Lower lobe of right lung (tissue), 2 donors: ENCODE data around the gene RAET1E. TPM values are rescaled to one million over a fixed set of nuclear protein-coding genes. Genes with fewer than 3 reads are reported as not detected.

ENCODE experiments used
- ATAC-seq, 2 donors: fragments of 200-7000 bp; cut with Tn5 transposase; one replicate each; pipeline ENCODE4 v1.9.1; 2020 to 2022; ENCODE audit warnings: mild to moderate bottlenecking in 2 of 2, moderate library complexity in 2 of 2
- DNase-seq: peaks from one replicate; pipeline ENCODE4 v3.0.0-alpha.2; 2020
- H3K27ac ChIP-seq: fragments of 200-600 bp; one replicate; pipeline ENCODE4 v1.8.0; 2022
- H3K27me3 ChIP-seq: fragments of 200-600 bp; one replicate; pipeline ENCODE4 v1.8.0; 2022; ENCODE audit warnings: low read depth
- H3K36me3 ChIP-seq: fragments of 200-600 bp; one replicate; pipeline ENCODE4 v1.8.0; 2022; ENCODE audit warnings: mild to moderate bottlenecking
- H3K4me1 ChIP-seq: fragments of 200-600 bp; one replicate; pipeline ENCODE4 v1.8.0; 2022
- H3K4me3 ChIP-seq: fragments of 200-600 bp; one replicate; pipeline ENCODE4 v1.8.0; 2022; ENCODE audit warnings: mild to moderate bottlenecking
- H3K9me3 ChIP-seq: fragments of 200-600 bp; one replicate; pipeline ENCODE4 v1.8.0; 2022
- intact Hi-C: fragments of 100-400 bp; cut with DNase I; formaldehyde crosslinking; loops from one replicate; pipeline ENCODE4 v1.11.0; 2022
- total RNA-seq: library from RNA; stranded (reverse); fragmentation: NEBNext Ultra II Directional; extraction: Animal tissue kit (Norgen Biotek cat#: 25700); gene quantifications from one replicate; pipeline ENCODE4 v1.2.1, GENCODE V29; 2021
- TF ChIP-seq, protein P1 (sequence below): fragments of 200-600 bp; IDR thresholded peaks from one replicate; pipeline ENCODE4 v1.8.0; 2022; ENCODE audit warnings: antibody characterized with exemption, mild to moderate bottlenecking
- donor health status: DM: no; HTN: yes; CAD: no; lungs with severe emphysema.

RAET1E gene
- total RNA-seq, 1 donor from 2014 or later = not detected

DNA sequence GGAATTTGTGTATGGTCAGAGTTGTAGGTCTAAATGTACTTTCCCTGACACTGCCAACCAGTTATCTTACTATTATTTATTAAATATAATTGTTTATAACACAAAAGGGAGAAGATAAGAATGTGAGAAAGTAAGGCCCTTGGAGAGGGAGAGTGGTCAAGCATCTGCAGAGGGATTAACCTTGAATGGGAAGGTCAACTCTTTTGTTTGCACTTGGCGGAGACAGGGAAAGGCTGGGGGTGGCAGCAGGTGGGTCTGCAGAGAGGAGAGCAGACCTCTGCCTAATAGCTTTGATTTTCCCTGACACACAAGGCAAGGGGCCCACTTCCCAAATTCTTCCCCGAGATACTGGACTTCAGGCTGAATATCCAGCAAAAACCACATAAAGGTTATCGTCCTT, 38.0 kb downstream of the RAET1E start:
- H3K27me3 ChIP-seq = no peaks in the 10 kb centered on the region
- peaks cover 42% of the 10 kb centered on the region for H3K4me1 ChIP-seq
- intact Hi-C loops = no loop called here
- no peaks in the 10 kb centered on the region for H3K9me3 ChIP-seq
- H3K36me3 ChIP-seq = no peaks in the 10 kb centered on the region
- H3K4me3 ChIP-seq = no peak overlapping the region
- DNase-seq (no peak), ATAC-seq (no peak)
- H3K27ac ChIP-seq = no peak overlapping the region
- TF ChIP-seq, protein P1, sequence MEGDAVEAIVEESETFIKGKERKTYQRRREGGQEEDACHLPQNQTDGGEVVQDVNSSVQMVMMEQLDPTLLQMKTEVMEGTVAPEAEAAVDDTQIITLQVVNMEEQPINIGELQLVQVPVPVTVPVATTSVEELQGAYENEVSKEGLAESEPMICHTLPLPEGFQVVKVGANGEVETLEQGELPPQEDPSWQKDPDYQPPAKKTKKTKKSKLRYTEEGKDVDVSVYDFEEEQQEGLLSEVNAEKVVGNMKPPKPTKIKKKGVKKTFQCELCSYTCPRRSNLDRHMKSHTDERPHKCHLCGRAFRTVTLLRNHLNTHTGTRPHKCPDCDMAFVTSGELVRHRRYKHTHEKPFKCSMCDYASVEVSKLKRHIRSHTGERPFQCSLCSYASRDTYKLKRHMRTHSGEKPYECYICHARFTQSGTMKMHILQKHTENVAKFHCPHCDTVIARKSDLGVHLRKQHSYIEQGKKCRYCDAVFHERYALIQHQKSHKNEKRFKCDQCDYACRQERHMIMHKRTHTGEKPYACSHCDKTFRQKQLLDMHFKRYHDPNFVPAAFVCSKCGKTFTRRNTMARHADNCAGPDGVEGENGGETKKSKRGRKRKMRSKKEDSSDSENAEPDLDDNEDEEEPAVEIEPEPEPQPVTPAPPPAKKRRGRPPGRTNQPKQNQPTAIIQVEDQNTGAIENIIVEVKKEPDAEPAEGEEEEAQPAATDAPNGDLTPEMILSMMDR = no peak

DNA sequence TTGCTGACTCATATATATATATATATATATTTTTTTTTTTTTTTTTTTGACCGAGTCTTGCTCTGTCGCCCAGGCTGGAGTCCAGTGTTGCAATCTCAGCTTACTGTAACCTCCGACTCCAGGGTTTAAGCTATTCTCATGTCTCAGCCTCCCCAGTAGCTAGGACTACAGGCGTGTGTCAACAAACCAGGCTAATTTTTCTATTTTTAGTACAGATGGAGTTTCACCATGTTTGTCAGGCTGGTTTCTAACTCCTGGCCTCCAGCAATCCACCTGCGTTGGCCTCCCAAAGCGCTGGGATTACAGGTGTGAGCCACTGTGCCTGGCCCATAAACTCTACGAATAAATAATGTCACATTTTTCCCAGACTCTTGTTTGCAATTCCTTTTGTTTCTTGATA, 38.5 kb downstream of the RAET1E start:
- intact Hi-C loops = no loop called here
- Histone ChIP-seq H3K4me3 (no peak overlapping the region), H3K4me1 (peaks cover 43% of the 10 kb centered on the region), H3K36me3 (no peaks in the 10 kb centered on the region), H3K9me3 (no peaks in the 10 kb centered on the region), H3K27me3 (no peaks in the 10 kb centered on the region), H3K27ac (no peak overlapping the region)
- DNase-seq (no peak), ATAC-seq (no peak)
- TF ChIP-seq, protein P1 = no peak

DNA sequence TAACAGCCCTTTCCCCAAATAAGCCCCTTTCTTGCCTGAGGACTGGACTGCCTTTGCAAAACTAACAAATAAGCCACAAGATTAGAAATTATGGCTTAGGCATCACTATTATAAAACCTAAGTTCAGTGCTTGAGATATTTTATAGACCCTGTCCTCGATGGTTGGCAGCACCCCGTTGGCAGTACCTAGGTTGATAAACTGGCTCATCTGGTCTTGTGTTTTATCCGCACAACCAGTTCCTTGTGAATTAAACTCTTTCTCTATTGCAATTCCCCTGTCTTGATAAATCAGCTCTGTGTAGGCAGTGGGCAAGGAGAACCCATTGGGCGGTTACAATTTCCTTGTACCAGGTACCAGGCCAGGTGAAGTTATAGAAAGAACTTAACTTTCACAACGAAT, 40.4 kb downstream of the RAET1E start:
- H3K27ac ChIP-seq = no peak overlapping the region
- H3K4me3 ChIP-seq = no peak overlapping the region
- TF ChIP-seq, protein P1 = no peak
- no peak for DNase-seq
- peaks cover 47% of the 10 kb centered on the region for H3K4me1 ChIP-seq
- H3K9me3 ChIP-seq = no peaks in the 10 kb centered on the region
- H3K36me3 ChIP-seq = no peaks in the 10 kb centered on the region
- intact Hi-C loops = no loop called here
- ATAC-seq = no peak
- H3K27me3 ChIP-seq = no peaks in the 10 kb centered on the region

DNA sequence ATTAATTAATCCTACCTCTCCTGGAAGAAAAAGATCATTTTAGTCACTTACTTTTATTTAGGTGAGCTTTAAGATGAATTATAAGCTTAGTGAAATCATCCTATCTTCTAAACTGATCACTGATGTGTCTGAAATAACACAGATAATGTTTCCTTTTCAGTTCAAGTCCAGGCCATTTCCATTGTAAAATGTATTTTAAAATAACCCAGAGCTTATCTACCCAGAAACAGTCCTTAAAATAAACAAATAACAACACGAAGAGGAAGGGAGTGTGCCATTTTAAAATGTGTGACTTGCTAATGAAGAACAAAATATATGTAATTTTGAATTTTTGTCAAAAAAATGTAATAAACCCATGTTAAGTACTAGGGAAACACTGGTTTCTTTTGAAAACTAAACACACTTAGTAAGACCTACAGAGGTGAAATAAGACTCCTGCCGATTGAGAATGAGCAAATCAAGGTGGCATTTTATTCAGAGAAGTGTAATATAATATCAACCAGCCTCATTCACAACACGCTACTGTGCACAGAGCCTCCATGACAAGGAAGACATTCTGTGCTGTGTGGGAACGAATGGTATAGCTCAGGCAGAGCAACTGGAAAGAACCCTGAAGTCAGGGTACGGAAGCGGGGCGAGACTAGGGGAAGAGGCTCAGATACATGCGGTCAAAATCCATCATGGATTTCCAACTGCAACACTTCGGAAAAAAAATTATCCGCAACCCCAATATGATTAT, 41.5 kb downstream of the RAET1E start:
- no peak for DNase-seq
- Histone ChIP-seq H3K27ac (no peak overlapping the region), H3K4me1 (peaks cover 47% of the 10 kb centered on the region), H3K4me3 (no peak overlapping the region), H3K36me3 (no peaks in the 10 kb centered on the region), H3K9me3 (no peaks in the 10 kb centered on the region), H3K27me3 (no peaks in the 10 kb centered on the region)
- intact Hi-C loops = no loop called here
- TF ChIP-seq, protein P1 = no peak
- no peak for ATAC-seq

DNA sequence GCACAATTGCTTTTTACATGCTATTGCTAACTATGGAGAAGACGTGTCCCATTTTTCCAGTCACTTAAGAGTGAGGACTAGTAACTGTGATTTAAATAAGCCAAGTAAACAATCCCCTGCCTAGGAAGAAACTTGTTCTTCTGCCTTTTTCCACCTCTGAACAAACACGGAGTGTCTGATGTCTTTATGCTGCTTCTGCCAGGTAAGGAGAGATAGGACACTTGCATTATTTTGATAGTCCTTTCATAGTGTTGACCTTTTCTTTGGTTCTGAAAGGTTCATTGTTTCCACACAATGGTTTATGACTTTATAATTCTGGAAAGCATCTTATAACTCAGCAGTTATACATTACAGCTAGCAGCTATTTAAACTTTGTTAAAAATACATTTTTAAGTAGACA, 42.2 kb downstream of the RAET1E start:
- Histone ChIP-seq H3K4me3 (no peak overlapping the region), H3K27ac (no peak overlapping the region), H3K27me3 (no peaks in the 10 kb centered on the region), H3K4me1 (peaks cover 43% of the 10 kb centered on the region), H3K36me3 (no peaks in the 10 kb centered on the region), H3K9me3 (no peaks in the 10 kb centered on the region)
- intact Hi-C loops = no loop called here
- TF ChIP-seq, protein P1 = no peak
- ATAC-seq = no peak
- no peak for DNase-seq
